B cell (primary cell): ENCODE results near the gene CFAP210. TPM values are rescaled to one million over a fixed set of nuclear protein-coding genes. Genes with fewer than 3 reads are reported as not detected.

Experiments
- ATAC-seq: fragments of 200-7000 bp; cut with Tn5 transposase; one replicate; pipeline ENCODE4 v1.10.0; 2021; ENCODE audit warnings: low read depth, mild to moderate bottlenecking, moderate number of reproducible peaks, moderate library complexity
- CTCF ChIA-PET: fragments of 350-600 bp; sonication (Branson Sonifier 250); formaldehyde crosslinking; loops from one replicate; lab custom pipeline; 2021; ENCODE audit warnings: antibody characterized with exemption, inconsistent platforms; lab: Charles Lee
- POLR2A ChIA-PET: fragments of 350-600 bp; sonication (Branson Sonifier 250); formaldehyde crosslinking; loops from one replicate; lab custom pipeline; 2021; ENCODE audit warnings: antibody characterized with exemption; lab: Charles Lee
- DNase-seq: peaks from one replicate; pipeline ENCODE4 v3.0.0; 2013
- H2AFZ ChIP-seq: 2 replicates; pipeline ENCODE4 v1.6.1; 2012; ENCODE audit warnings: mild to moderate bottlenecking, low read depth, low read length; ENCODE audit not compliant: insufficient read depth, poor library complexity, severe bottlenecking
- H3K27ac ChIP-seq, 2 donors: 1 replicate in 1 of 2; 2 replicates in 1 of 2; pipeline ENCODE4 v1.5.1; 2012 to 2013; ENCODE audit warnings: low read length in 2 of 2, mild to moderate bottlenecking in 2 of 2, moderate library complexity in 1 of 2
- H3K27me3 ChIP-seq, 4 experiments: fragments of 200-600 bp in 1 of 4; sonication (generic) in 1 of 4; replicated peaks in 1 of 4; 1 replicate in 2 of 4; 2 replicates in 2 of 4; pipeline versions ENCODE4 v1.6.1 to v1.7.0; 2013 to 2016; ENCODE audit warnings: low read length in 3 of 4, mild to moderate bottlenecking in 2 of 4, mixed read lengths in 1 of 4, moderate library complexity in 1 of 4; ENCODE audit not compliant: insufficient read depth in 4 of 4, control insufficient read depth in 3 of 4; ENCODE audit errors: control extremely low read depth in 1 of 4
- H3K36me3 ChIP-seq, 2 experiments: replicated peaks in 1 of 2; 1 replicate in 1 of 2; 2 replicates in 1 of 2; pipeline versions ENCODE4 v1.6.1 to v1.7.1; 2013; ENCODE audit warnings: low read length in 1 of 2; ENCODE audit not compliant: insufficient read depth in 2 of 2, control insufficient read depth in 1 of 2; ENCODE audit errors: control extremely low read depth in 1 of 2, extremely low read depth in 1 of 2
- H3K4me1 ChIP-seq, 2 donors: fragments of 200-600 bp in 1 of 2; sonication (generic) in 1 of 2; 1 replicate in 1 of 2; 2 replicates in 1 of 2; pipeline versions ENCODE4 v1.5.1 to v1.6.1; 2013 to 2017; ENCODE audit warnings: low read length in 2 of 2; ENCODE audit not compliant: control insufficient read depth in 2 of 2, insufficient read depth in 2 of 2
- H3K4me2 ChIP-seq: replicated peaks from 2 replicates; pipeline ENCODE3; 2012; ENCODE audit warnings: mild to moderate bottlenecking, low read depth, low read length; ENCODE audit not compliant: poor library complexity, severe bottlenecking
- H3K4me3 ChIP-seq, 5 experiments: fragments of 200-600 bp in 1 of 5; sonication (generic) in 1 of 5; 1 replicate in 3 of 5; 2 replicates in 2 of 5; pipeline versions ENCODE4 v1.5.1 to v1.7.0; 2011 to 2016; ENCODE audit warnings: low read length in 4 of 5, mild to moderate bottlenecking in 4 of 5, low read depth in 2 of 5, control low read depth in 1 of 5, moderate library complexity in 1 of 5; ENCODE audit not compliant: insufficient read depth in 1 of 5; ENCODE audit errors: control extremely low read depth in 1 of 5, extremely low read depth in 1 of 5
- H3K79me2 ChIP-seq: fragments of 200-600 bp; sonication (generic); one replicate; pipeline ENCODE4 v1.6.0; 2016; ENCODE audit warnings: low read length; ENCODE audit not compliant: control insufficient read depth, insufficient read depth
- H3K9ac ChIP-seq: fragments of 200-600 bp; sonication (generic); 2 replicates; pipeline ENCODE4 v1.6.1; 2017; ENCODE audit warnings: mild to moderate bottlenecking, low read length, moderate library complexity
- H3K9me3 ChIP-seq, 3 donors: one replicate each; pipeline versions ENCODE4 v1.6.1 to v1.7.1; 2013; ENCODE audit warnings: low read length in 2 of 3; ENCODE audit not compliant: control insufficient read depth in 2 of 3, insufficient read depth in 1 of 3; ENCODE audit errors: control extremely low read depth in 1 of 3
- H4K20me1 ChIP-seq: 2 replicates; pipeline ENCODE4 v1.6.0; 2012; ENCODE audit warnings: mild to moderate bottlenecking, low read length; ENCODE audit not compliant: insufficient read depth, control insufficient read depth, poor library complexity, severe bottlenecking
- H3K27ac Mint-ChIP-seq: one replicate; pipeline ENCODE4 v1.8.0; 2021; ENCODE audit warnings: mixed read lengths
- H3K27me3 Mint-ChIP-seq: one replicate; pipeline ENCODE4 v1.8.0; 2021; ENCODE audit warnings: mixed read lengths
- H3K4me1 Mint-ChIP-seq: one replicate; pipeline ENCODE4 v1.8.0; 2021; ENCODE audit warnings: mixed read lengths
- H3K4me3 Mint-ChIP-seq: one replicate; pipeline ENCODE4 v1.8.0; 2021; ENCODE audit warnings: mixed read lengths
- H3K9me3 Mint-ChIP-seq: one replicate; pipeline ENCODE4 v1.8.0; 2022; ENCODE audit warnings: mixed read lengths; ENCODE audit not compliant: insufficient read depth
- CTCF ChIP-seq: fragments of 200-600 bp; IDR thresholded peaks from one replicate; pipeline ENCODE4 v1.8.0; 2022; ENCODE audit warnings: antibody characterized with exemption, mild to moderate bottlenecking
- EZH2 ChIP-seq: IDR thresholded peaks from 2 replicates; pipeline ENCODE4 v1.6.1; 2012; ENCODE audit warnings: borderline replicate concordance, low read depth, mild to moderate bottlenecking, moderate library complexity, low read length; ENCODE audit not compliant: insufficient read depth, poor library complexity, severe bottlenecking
- WGBS: methylation state at CpG from one replicate; pipeline ENCODE4 v1.1.5; 2013; ENCODE audit warnings: missing lambda C conversion rate; ENCODE audit not compliant: insufficient coverage; 5-methylcytosine and 5-hydroxymethylcytosine counted together
- intact Hi-C: fragments of 100-400 bp; cut with micrococcal nuclease; formaldehyde crosslinking; loops from one replicate; pipeline ENCODE4 v1.10.0; 2022
- polyA plus RNA-seq: library from polyadenylated mRNA; depleted of rRNA; stranded (reverse); fragments of >200 nt; gene quantifications from 2 replicates; pipeline ENCODE4 v1.2.3, GENCODE V29; 2012
- total RNA-seq, 2 donors: library from RNA; stranded (reverse); fragments of 120-200 nt in 1 of 2; gene quantifications; 1 replicate in 1 of 2; 2 replicates in 1 of 2; pipeline versions ENCODE4 v1.2.3 to v1.2.4, GENCODE V29; 2013 to 2022

The CFAP210 gene
- total and polyA plus RNA-seq, 2 donors (not counting 1 experiment from before 2014, with no cell fraction given): not detected

GRCh38 chr2:169673921-169674320 is 20.3 kb downstream of the CFAP210 start:
- Mint-ChIP-seq H3K4me1 (no peaks in the 10 kb centered on the region), H3K27me3 (peaks cover 38% of the 10 kb centered on the region), H3K9me3 (no peaks in the 10 kb centered on the region), H3K4me3 (no peak overlapping the region), H3K27ac (no peak overlapping the region)
- H2AFZ ChIP-seq: no peak overlapping the region
- peaks cover 0 to 4% (median 0%) of the 10 kb centered on the region in 3 donors for H3K9me3 ChIP-seq
- no peak overlapping the region for H3K4me3 ChIP-seq
- H3K27ac ChIP-seq: no peak overlapping the region
- no peaks in the 10 kb centered on the region for H3K79me2 ChIP-seq
- DNase-seq (no peak), ATAC-seq (no peak)
- no peak overlapping the region for H3K4me2 ChIP-seq
- TF ChIP-seq CTCF: no peak
- peaks cover 0 to 5% (median 0%) of the 10 kb centered on the region in 4 experiments for H3K27me3 ChIP-seq
- H3K9ac ChIP-seq: no peak overlapping the region
- ChIA-PET POLR2A (no interaction called here), CTCF (no interaction called here)
- no peaks in the 10 kb centered on the region for H3K4me1 ChIP-seq
- 100% methylated on average over 1 of the region's 2 CpGs for WGBS
- H3K36me3 ChIP-seq: no peaks in the 10 kb centered on the region
- intact Hi-C loops: no loop called here
- H4K20me1 ChIP-seq: no peaks in the 10 kb centered on the region

GRCh38 chr2:169673106-169673505 is 21.1 kb downstream of the CFAP210 start:
- ChIA-PET CTCF (interaction anchor here (1.1 kb wide), 1 partner anchor 145 kb away, joined by 3 read pairs; no protein-coding TSS in a partner anchor), POLR2A (no interaction called here)
- no peak overlapping the region for H3K4me3 Mint-ChIP-seq
- H3K27me3 Mint-ChIP-seq: peaks cover 38% of the 10 kb centered on the region
- no peak for TF ChIP-seq CTCF
- TF ChIP-seq EZH2: no peak
- ATAC-seq (no peak), DNase-seq (no peak)
- H4K20me1 ChIP-seq: no peaks in the 10 kb centered on the region
- no peak overlapping the region for H3K4me2 ChIP-seq
- H3K36me3 ChIP-seq: no peaks in the 10 kb centered on the region
- no peak overlapping the region for H2AFZ ChIP-seq
- intact Hi-C loops: no loop called here
- no CpG with 5 or more reads among the region's 3 CpGs for WGBS
- no peaks in the 10 kb centered on the region for H3K4me1 ChIP-seq
- H3K9ac ChIP-seq: no peak overlapping the region
- no peaks in the 10 kb centered on the region for H3K4me1 Mint-ChIP-seq
- no peak overlapping the region for H3K27ac ChIP-seq
- H3K27me3 ChIP-seq: peaks cover 0 to 5% (median 0%) of the 10 kb centered on the region in 4 experiments
- H3K79me2 ChIP-seq: no peaks in the 10 kb centered on the region
- peaks cover 0 to 4% (median 0%) of the 10 kb centered on the region in 3 donors for H3K9me3 ChIP-seq
- H3K4me3 ChIP-seq: no peak overlapping the region
- H3K27ac Mint-ChIP-seq: no peak overlapping the region
- H3K9me3 Mint-ChIP-seq: no peaks in the 10 kb centered on the region
